HS-27A (cell line): ENCODE data around the gene CDC6.

Experiments
- DNase-seq: peaks from one replicate; pipeline ENCODE4 v3.0.0-alpha.2; 2012; ENCODE audit warnings: low read depth, missing footprints

CDC6 gene, protein sequence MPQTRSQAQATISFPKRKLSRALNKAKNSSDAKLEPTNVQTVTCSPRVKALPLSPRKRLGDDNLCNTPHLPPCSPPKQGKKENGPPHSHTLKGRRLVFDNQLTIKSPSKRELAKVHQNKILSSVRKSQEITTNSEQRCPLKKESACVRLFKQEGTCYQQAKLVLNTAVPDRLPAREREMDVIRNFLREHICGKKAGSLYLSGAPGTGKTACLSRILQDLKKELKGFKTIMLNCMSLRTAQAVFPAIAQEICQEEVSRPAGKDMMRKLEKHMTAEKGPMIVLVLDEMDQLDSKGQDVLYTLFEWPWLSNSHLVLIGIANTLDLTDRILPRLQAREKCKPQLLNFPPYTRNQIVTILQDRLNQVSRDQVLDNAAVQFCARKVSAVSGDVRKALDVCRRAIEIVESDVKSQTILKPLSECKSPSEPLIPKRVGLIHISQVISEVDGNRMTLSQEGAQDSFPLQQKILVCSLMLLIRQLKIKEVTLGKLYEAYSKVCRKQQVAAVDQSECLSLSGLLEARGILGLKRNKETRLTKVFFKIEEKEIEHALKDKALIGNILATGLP

GRCh38 chr17:40287494-40288369, at the start of gene CDC6:
TSS of gene CDC6 (plus strand) at chr17:40287879. CDS start at chr17:40289421, 1,542 bp downstream.
- peak; percentile 86 for DNase-seq

- DNase-seq, result no peak
These were observed 46.3 kb upstream of the CDC6 start for GRCh38 chr17:40241252-40241834.

DNA sequence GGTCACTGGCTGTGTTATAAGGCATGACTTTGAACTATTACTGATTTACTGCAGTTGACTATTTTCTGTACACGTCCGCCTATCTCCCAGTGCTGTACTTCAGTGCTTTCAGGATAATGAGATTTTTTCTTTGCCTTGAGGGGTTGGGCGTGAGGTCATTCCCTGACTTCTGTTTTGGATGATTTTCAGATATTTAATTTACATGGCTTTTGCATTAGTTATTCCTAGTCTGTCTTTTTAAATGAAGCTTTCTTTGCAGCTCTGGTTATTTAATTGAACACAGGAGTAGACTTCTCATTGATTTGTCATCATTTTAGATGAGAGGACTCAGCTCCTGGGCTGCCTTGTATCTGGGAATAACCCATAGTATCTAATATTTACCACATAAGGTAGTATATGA, 44.9 kb upstream of the CDC6 start:
- DNase-seq, result no peak

DNA sequence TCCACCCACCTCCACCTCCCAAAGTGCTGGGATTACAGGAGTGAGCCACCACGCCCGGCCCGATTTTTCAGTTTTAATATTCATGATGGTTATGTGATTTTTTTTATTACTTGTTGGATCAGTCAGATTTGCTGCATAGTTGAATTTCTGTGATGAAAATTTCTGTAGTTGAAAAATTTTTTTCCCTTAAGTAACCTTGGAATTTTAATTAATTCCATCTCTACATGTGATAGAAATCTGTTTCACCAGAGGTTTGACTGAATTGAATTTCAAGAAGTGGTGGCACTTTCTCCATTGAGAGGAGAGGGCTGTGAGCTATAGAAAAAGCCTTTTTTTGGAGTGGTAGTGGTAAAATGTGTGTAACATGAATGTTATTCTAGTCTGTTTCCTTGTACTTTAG, 43.9 kb upstream of the CDC6 start:
- DNase-seq, result no peak

- no peak for DNase-seq
These were observed 43.4 kb upstream of the CDC6 start for GRCh38 chr17:40244255-40244654.

DNA sequence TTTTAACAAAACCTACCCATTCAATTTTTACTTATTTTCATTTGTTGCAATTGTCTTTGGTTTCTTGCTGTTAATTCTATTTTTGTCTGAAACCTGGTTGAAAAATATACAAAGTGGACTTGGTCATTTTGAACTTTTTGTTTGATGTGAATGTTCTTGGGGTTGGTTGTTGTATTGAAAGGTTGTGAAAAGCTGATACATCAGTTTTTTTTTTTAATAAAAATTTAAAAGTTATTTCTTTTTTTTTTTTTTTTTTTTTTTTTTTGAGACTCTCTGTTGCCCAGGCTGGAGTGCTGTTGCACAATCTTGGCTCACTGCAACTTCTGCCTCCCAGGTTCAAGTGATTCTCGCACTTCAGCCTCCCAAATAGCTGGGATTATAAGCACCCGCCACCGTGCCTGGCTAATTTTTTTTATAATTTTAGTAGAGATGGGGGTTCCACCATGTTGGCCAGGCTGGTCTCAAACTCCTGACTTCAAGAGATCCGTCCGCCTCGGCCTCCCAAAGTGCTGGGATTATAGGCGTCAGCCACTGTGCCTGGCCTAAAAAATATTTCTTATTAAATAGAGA, 39.7 kb upstream of the CDC6 start:
- DNase-seq, result no peak

GRCh38 chr17:40248507-40248906, 39.2 kb upstream of the CDC6 start:
- no peak for DNase-seq

DNA sequence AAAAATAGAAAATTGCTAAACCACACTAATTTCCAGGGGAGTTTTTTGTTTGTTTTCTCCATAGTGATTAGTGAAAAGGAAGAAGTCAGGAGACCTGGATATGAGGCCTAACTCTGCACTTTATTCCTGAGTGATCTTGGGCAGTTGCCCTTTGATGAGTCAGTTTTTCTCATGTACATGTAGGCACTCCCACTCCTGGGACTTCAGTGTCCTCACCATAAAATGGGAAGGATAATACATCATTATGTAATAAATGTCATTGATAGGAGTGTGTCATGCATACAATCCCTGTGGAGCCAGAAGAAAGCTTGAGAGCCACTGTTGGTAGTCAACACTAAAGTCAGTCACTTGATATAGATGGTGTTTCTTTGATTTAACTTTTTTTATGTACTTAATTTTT, 36.1 kb upstream of the CDC6 start:
- peak; percentile 7 for DNase-seq

GRCh38 chr17:40253565-40253964, 34.1 kb upstream of the CDC6 start:
- no peak for DNase-seq

DNA sequence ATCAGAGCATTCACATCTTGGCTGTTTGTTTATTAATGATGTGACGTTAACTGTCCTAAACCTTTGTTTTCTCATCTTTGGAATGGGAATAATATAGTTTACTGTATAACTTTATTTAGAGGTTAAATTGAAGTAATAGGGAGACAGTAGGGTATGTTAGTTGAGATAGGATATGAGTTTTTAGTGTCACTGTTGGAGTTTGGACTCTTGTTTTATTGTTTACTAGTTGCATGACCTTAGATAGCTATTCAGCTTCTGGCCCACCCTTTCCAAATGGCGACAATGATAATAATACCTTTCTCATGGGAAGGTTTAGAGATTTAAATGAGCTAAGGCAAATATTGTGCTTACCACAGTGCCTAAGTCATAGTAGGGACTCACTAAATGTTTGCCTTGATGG, 28.2 kb upstream of the CDC6 start:
- no peak for DNase-seq

GRCh38 chr17:40260528-40260927, 27.2 kb upstream of the CDC6 start:
- no peak for DNase-seq

DNA sequence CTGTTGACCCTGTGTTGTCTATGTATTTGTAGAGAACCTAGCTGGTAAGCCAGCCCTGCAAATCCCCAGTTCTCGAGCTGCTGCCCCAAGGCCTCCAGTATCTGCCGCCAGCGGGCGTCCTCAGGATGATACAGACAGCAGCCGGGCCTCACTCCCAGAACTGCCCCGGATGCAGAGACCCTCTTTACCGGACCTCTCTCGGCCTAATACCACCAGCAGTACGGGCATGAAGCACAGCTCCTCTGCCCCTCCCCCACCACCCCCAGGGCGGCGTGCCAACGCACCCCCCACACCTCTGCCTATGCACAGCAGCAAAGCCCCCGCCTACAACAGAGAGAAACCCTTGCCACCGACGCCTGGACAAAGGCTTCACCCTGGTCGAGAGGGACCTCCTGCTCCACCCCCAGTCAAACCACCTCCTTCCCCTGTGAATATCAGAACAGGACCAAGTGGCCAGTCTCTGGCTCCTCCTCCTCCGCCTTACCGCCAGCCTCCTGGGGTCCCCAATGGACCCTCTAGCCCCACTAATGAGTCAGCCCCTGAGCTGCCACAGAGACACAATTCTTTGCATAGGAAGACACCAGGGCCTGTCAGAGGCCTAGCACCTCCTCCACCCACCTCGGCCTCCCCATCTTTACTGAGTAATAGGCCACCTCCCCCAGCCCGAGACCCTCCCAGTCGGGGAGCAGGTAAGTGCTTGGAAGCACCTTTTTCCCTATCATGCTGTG, 23.1 kb upstream of the CDC6 start:
- DNase-seq, result no peak

GRCh38 chr17:40265337-40265736, 22.3 kb upstream of the CDC6 start:
- DNase-seq, result no peak

GRCh38 chr17:40266882-40267281, 20.8 kb upstream of the CDC6 start:
- no peak for DNase-seq

- DNase-seq, result no peak
These were observed 19.5 kb upstream of the CDC6 start for GRCh38 chr17:40268141-40268712.

DNA sequence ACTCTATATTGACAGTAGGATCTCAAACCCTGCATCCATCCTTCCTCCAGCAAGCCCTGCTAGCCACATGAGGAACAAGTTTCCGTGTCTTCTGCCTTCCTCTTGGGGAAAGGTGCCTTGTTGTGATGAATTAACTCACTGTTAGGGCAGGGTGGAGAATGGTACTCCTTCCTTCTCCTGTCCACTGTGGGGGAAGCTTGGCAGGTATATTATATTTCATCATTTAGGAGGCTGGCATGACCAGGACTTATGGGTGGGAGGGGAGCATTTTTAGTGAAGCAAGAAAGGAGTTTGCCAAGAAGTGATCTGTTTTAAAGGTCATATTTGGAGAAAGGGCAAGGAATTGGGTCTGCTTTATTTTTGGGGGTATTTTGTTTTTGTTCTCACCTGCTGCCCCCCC, 9.3 kb upstream of the CDC6 start:
- no peak for DNase-seq

- no peak for DNase-seq
These were observed 8.3 kb upstream of the CDC6 start for GRCh38 chr17:40279402-40279801.

GRCh38 chr17:40281663-40282062, 6.0 kb upstream of the CDC6 start:
- no peak for DNase-seq

DNA sequence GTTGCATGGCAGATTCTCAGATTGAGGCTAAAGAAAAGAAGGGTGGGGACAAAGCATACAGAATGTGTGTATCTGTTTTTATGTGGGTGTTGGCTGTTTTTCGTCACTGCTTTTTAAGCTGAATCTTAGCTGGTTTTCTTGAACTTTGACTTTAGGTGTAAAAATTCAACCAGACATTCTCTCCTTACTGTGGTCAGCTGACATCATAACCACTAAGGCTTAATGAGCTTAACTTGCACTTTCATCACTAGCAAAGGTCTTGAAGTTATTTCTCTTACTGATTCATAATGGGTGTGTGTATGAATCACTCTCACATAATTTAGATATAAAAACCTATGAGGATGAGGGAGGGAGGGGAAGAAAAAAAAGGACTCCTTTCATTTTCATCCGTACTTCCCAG, 4.0 kb upstream of the CDC6 start:
- peak; percentile 57 for DNase-seq

- DNase-seq, result peak; percentile 50
These were observed 3.5 kb upstream of the CDC6 start for GRCh38 chr17:40284085-40284713.

DNA sequence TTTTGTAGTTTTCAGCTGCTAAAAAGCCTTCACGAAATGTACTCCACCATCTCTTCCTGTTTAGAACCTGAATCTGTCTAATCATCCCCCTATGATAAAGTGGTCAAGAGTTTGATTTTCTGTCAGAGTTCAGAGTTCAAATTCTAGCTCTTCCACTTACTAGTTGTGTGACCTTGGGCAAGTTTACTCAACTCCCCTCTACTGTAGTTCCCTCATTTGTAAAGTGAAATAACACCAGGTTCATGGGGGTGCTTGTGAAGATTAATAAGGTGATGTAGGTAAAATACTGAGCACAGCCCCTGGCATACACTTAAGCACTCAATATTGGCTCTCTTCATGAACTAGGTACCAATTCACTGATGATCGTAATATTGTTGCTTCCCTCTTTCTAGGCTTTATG, 1.2 kb upstream of the CDC6 start:
- no peak for DNase-seq
